K562 (cell line): ENCODE results near the gene TAF11L11. TPM values are rescaled to one million over a fixed set of nuclear protein-coding genes. Genes with fewer than 3 reads are reported as not detected.
"Not testable (repeated sequence)": the region's sequence is repeated elsewhere in the genome, so short reads cannot be mapped to it uniquely, and the experiment has no call there.

Experiments used
- ATAC-seq: fragments of 200-7000 bp; cut with Tn5 transposase; 3 replicates; pipeline ENCODE4 v1.9.1; 2020; ENCODE audit warnings: moderate library complexity
- Bru-seq: library from RNA; stranded (reverse); fragments of 400-500 nt; gene quantifications from one replicate; lab custom pipeline; 2021; lab: Mats Ljungman, UMichigan
- BruChase-seq, 2 experiments: library from RNA; stranded (reverse); fragments of 400-500 nt; gene quantifications; one replicate each; lab custom pipeline; 2021; lab: Mats Ljungman, UMichigan
- BruUV-seq: library from RNA; stranded (reverse); fragments of 400-500 nt; replicated peaks from 2 replicates; lab custom pipeline; 2021; lab: Mats Ljungman, UMichigan
- CTCF ChIA-PET: fragments of 300-600 bp; formaldehyde crosslinking; extraction: SDS; loops from one replicate; lab custom pipeline; 2021; ENCODE audit warnings: low intra/inter-chr PET ratio; lab: Yijun Ruan, JAX
- POLR2A ChIA-PET: fragments of 300-600, 350-650 bp; sonication (Branson Sonifier 250); formaldehyde crosslinking; extraction: SDS; loops from one replicate; lab custom pipeline; 2021; ENCODE audit warnings: antibody characterized with exemption, inconsistent platforms; lab: Yijun Ruan, JAX
- DNase-seq, 4 experiments: peaks; one replicate each; pipeline versions ENCODE4 v3.0.0 to v3.0.0-alpha.2; 2011 to 2018; ENCODE audit warnings: low spot score in 3 of 4, mixed read lengths in 3 of 4; ENCODE audit errors: extremely low read depth in 1 of 4
- FAIRE-seq: peaks from 2 replicates; lab custom pipeline; 2011; peaks lifted over from hg19 to GRCh38; lab: Jason Lieb, UNC
- H2AFZ ChIP-seq: 2 replicates; pipeline ENCODE4 v1.6.0; 2011; ENCODE audit warnings: low read depth, low read length, control low read depth, inconsistent platforms
- H3K27ac ChIP-seq: fragments of 200-600 bp; 3 replicates; pipeline ENCODE4 v1.8.0; 2011; ENCODE audit warnings: low read depth, mild to moderate bottlenecking, control low read depth, inconsistent platforms, low read length, moderate library complexity, mixed read lengths; ENCODE audit errors: extremely low read depth
- H3K27me3 ChIP-seq, 2 experiments: fragments of 300-600 bp in 1 of 2; 2 replicates in 1 of 2; 3 replicates in 1 of 2; pipeline versions ENCODE4 v1.6.0 to v1.8.0; 2011; ENCODE audit warnings: inconsistent platforms in 2 of 2, low read length in 2 of 2, mild to moderate bottlenecking in 1 of 2, mixed read lengths in 1 of 2, moderate library complexity in 1 of 2; ENCODE audit not compliant: control insufficient read depth in 2 of 2, insufficient read depth in 2 of 2
- H3K36me3 ChIP-seq: fragments of 300-600 bp; 3 replicates; pipeline ENCODE4 v1.8.0; 2011; ENCODE audit warnings: mild to moderate bottlenecking, low read length, inconsistent platforms; ENCODE audit not compliant: control insufficient read depth, insufficient read depth
- H3K4me1 ChIP-seq, 2 experiments: fragments of 200-600 bp in 1 of 2; replicated peaks in 1 of 2; 2 replicates in 1 of 2; 3 replicates in 1 of 2; pipeline versions ENCODE4 v1.5.1 to v1.8.0; 2011; ENCODE audit warnings: inconsistent platforms in 2 of 2, low read length in 2 of 2, mild to moderate bottlenecking in 1 of 2, mixed read lengths in 1 of 2, moderate library complexity in 1 of 2; ENCODE audit not compliant: control insufficient read depth in 2 of 2, insufficient read depth in 2 of 2
- H3K4me2 ChIP-seq: 2 replicates; pipeline ENCODE4 v1.6.1; 2011; ENCODE audit warnings: low read length, control low read depth, inconsistent platforms, mixed read lengths; ENCODE audit not compliant: insufficient read depth
- H3K4me3 ChIP-seq: fragments of 200-600 bp; sonication (generic), shearing (Covaris generic); 2 replicates; pipeline ENCODE4 v1.5.1; 2016; ENCODE audit warnings: control low read depth, inconsistent platforms
- H3K79me2 ChIP-seq: fragments of 200-600 bp; 3 replicates; pipeline ENCODE4 v1.8.0; 2011; ENCODE audit warnings: low read length, inconsistent platforms; ENCODE audit not compliant: control insufficient read depth, insufficient read depth
- H3K9ac ChIP-seq, 2 experiments: 2 replicates each; pipeline versions ENCODE4 v1.6.0 to v1.6.1; 2011; ENCODE audit warnings: low read depth in 2 of 2, low read length in 2 of 2, control low read depth in 1 of 2, inconsistent platforms in 1 of 2, mild to moderate bottlenecking in 1 of 2, mixed read lengths in 1 of 2; ENCODE audit not compliant: insufficient read depth in 1 of 2
- H3K9me1 ChIP-seq: one replicate; pipeline ENCODE4 v1.6.0; 2011; ENCODE audit warnings: inconsistent platforms, mild to moderate bottlenecking, low read length, moderate library complexity; ENCODE audit not compliant: control insufficient read depth, insufficient read depth
- H3K9me3 ChIP-seq: replicated peaks from 2 replicates; pipeline ENCODE4 v1.5.1; 2011; ENCODE audit warnings: low read depth, low read length, inconsistent platforms; ENCODE audit not compliant: control insufficient read depth, insufficient read depth
- H4K20me1 ChIP-seq: replicated peaks from 2 replicates; pipeline ENCODE4 v1.6.1; 2011; ENCODE audit warnings: low read length, inconsistent platforms, mixed read lengths; ENCODE audit not compliant: control insufficient read depth, insufficient read depth
- WGBS: fragments of 100-300 bp; shearing (Covaris generic); methylation state at CpG from one replicate; pipeline ENCODE4 v1.1.6; 2016; ENCODE audit warnings: low coverage, mixed read lengths; ENCODE audit not compliant: insufficient coverage; ENCODE audit errors: missing lambda C conversion rate; 5-methylcytosine and 5-hydroxymethylcytosine counted together
- in situ Hi-C: fragments of 300-500 bp; cut with MboI; formaldehyde crosslinking; loops from 4 replicates; pipeline ENCODE4 v1.15.0; 2018; ENCODE audit warnings: inconsistent platforms, mixed read lengths
- intact Hi-C: fragments of 100-400 bp; cut with micrococcal nuclease; formaldehyde crosslinking; loops from 2 replicates; pipeline ENCODE4 v1.14.2; 2022
- long read RNA-seq, 3 experiments: library from polyadenylated mRNA in 2 of 3; library from RNA in 1 of 3; unstranded in 2 of 3; stranded (forward) in 1 of 3; transcript quantifications; one replicate each; pipeline ENCODE4 v2.0.0, GENCODE V29; 2019 to 2022
- polyA minus RNA-seq, 3 experiments: library from RNA; depleted of rRNA, polyadenylated mRNA; stranded (reverse); fragments of >200 nt; gene quantifications; 2 replicates each; pipeline ENCODE4 v1.2.3, GENCODE V29; 2011
- polyA plus RNA-seq, 8 experiments: library from polyadenylated mRNA; depleted of rRNA in 4 of 8; stranded (reverse) in 5 of 8; unstranded in 3 of 8; fragments of >200 nt; fragmentation: Nextera tagmentation in 2 of 8; fragmentation: Illumina TruSeq in 1 of 8; extraction: Ambion mirVana in 2 of 8; extraction: Trizol in 1 of 8; gene quantifications; 2 replicates each; pipeline versions ENCODE4 v1.2.1 to v1.2.3, GENCODE V29; 2011 to 2014; ENCODE audit warnings: inconsistent platforms in 1 of 8, missing spikeins in 1 of 8
- total RNA-seq, 7 experiments: library from RNA; depleted of rRNA in 6 of 7; stranded (reverse); fragments of >200 nt in 6 of 7; fragmentation: Illumina TruSeq in 2 of 7; extraction: Trizol in 2 of 7; gene quantifications; 2 replicates each; pipeline versions ENCODE4 v1.2.1 to v1.2.3, GENCODE V29; 2011 to 2021; ENCODE audit warnings: low replicate concordance in 1 of 7

Gene TAF11L11
- not detected in 2 replicates for total RNA-seq (2011; cell fraction: chromatin; rRNA removed; ENCODE audit: low replicate concordance)
- not detected in 2 replicates for total RNA-seq (2011; cell fraction: nucleolus; rRNA removed)
- total RNA-seq (2011; cell fraction: nucleoplasm; rRNA removed): not detected in 2 replicates
- not detected in 2 replicates for total RNA-seq (2014; rRNA removed)
- total RNA-seq (2014; rRNA removed; fragmentation: Illumina TruSeq; extraction: Trizol): not detected in 2 replicates
- total RNA-seq (2015; rRNA removed; fragmentation: Illumina TruSeq; extraction: Trizol): not detected in 2 replicates
- not detected in 2 replicates for total RNA-seq (2021)
- not detected in 2 replicates for polyA plus RNA-seq (2011; rRNA removed)
- polyA plus RNA-seq (2011; cell fraction: cytosol; rRNA removed): not detected in 2 replicates
- polyA plus RNA-seq (2011; cell fraction: nucleus; rRNA removed): not detected in 2 replicates
- not detected in 2 replicates for polyA plus RNA-seq (2012)
- polyA plus RNA-seq (2014; fragmentation: Illumina TruSeq; extraction: Trizol): not detected in 2 replicates
- not detected for polyA plus RNA-seq (2014; fragmentation: Nextera tagmentation; extraction: Ambion mirVana)
- polyA plus RNA-seq (2014; rRNA removed): not detected in 2 replicates
- not detected in 2 replicates for polyA minus RNA-seq (2011; rRNA and poly(A)+ RNA removed)
- not detected in 2 replicates for polyA minus RNA-seq (2011; cell fraction: cytosol; rRNA and poly(A)+ RNA removed)
- not detected in 2 replicates for polyA minus RNA-seq (2011; cell fraction: nucleus; rRNA and poly(A)+ RNA removed)
- Bru-seq, nascent RNA: not detected
- not detected for BruChase-seq, experiment 1, labeled RNA remaining after a 2-hour chase
- not detected for BruChase-seq, experiment 2, labeled RNA remaining after a 6-hour chase
- long read RNA-seq, experiment 1: 0 reads
- long read RNA-seq, experiment 2: 0 reads
- long read RNA-seq, experiment 3: 0 reads

- FAIRE-seq, H3K4me2 ChIP-seq, H3K27ac ChIP-seq, ATAC-seq, H2AFZ ChIP-seq, H3K4me3 ChIP-seq, H3K9ac ChIP-seq, intact Hi-C loops, H4K20me1 ChIP-seq, H3K4me1 ChIP-seq, DNase-seq, H3K27me3 ChIP-seq, H3K9me3 ChIP-seq, CTCF ChIA-PET, H3K79me2 ChIP-seq, H3K36me3 ChIP-seq, in situ Hi-C loops, H3K9me1 ChIP-seq, POLR2A ChIA-PET, BruUV-seq: not testable (repeated sequence)
- 0% methylated on average over 6 of the region's 6 CpGs for WGBS
These were observed at the start of gene TAF11L11 for GRCh38 chr5:17603880-17604279. Gene TAF11L11 (plus strand): TSS chr5:17604183.

GRCh38 chr5:17585658-17586057 lies 18.3 kb upstream of the TAF11L11 start, which contains the start of gene TAF11L7:
Gene TAF11L7 (minus strand): TSS chr5:17585758.
- ATAC-seq, POLR2A ChIA-PET, H3K27me3 ChIP-seq, intact Hi-C loops, H3K79me2 ChIP-seq, CTCF ChIA-PET, H3K36me3 ChIP-seq, H3K9ac ChIP-seq, H3K4me2 ChIP-seq, H3K9me3 ChIP-seq, FAIRE-seq, H3K27ac ChIP-seq, H3K9me1 ChIP-seq, H3K4me1 ChIP-seq, H3K4me3 ChIP-seq, H2AFZ ChIP-seq, BruUV-seq, DNase-seq, H4K20me1 ChIP-seq: not testable (repeated sequence)
- no CpG with 5 or more reads among the region's 16 CpGs for WGBS
- in situ Hi-C loops: loop anchor here (25.0 kb wide), 2 partner anchors 348 to 673 kb away; no protein-coding TSS in a partner anchor

GRCh38 chr5:17590860-17591259 lies 13.1 kb upstream of the TAF11L11 start, which contains the start of gene TAF11L8:
Gene TAF11L8 (minus strand): TSS chr5:17590960.
- H3K4me1 ChIP-seq, H3K9me1 ChIP-seq, H2AFZ ChIP-seq, intact Hi-C loops, H4K20me1 ChIP-seq, H3K4me3 ChIP-seq, H3K4me2 ChIP-seq, H3K27me3 ChIP-seq, ATAC-seq, H3K9ac ChIP-seq, BruUV-seq, POLR2A ChIA-PET, CTCF ChIA-PET, H3K27ac ChIP-seq, FAIRE-seq, DNase-seq, H3K79me2 ChIP-seq, H3K9me3 ChIP-seq, H3K36me3 ChIP-seq: not testable (repeated sequence)
- in situ Hi-C loops: loop anchor here (10.0 to 25.0 kb wide), 3 partner anchors 106 to 679 kb away; no protein-coding TSS in a partner anchor
- no CpG with 5 or more reads among the region's 16 CpGs for WGBS
